HepG2 (cell line): ENCODE measurements around the gene TEAD1.

Experiments
- HIVEP1 ChIP-seq: sonication (generic); formaldehyde crosslinking; IDR thresholded peaks from 2 replicates; pipeline ENCODE4 v1.4.0; 2020; ENCODE audit warnings: mild to moderate bottlenecking, missing genetic modification reagents
- SETDB1 ChIP-seq: sonication (generic); formaldehyde crosslinking; IDR thresholded peaks from 2 replicates; pipeline ENCODE4 v1.5.1; 2020; ENCODE audit warnings: missing genetic modification reagents, mild to moderate bottlenecking, borderline replicate concordance

GRCh38 chr11:12711496-12711895 lies 37.3 kb downstream of the TEAD1 start:
- TF ChIP-seq SETDB1 (CRISPR knock-in tag) (no peak), HIVEP1 (no peak)
